Measurements from ENCODE around the gene DBT. TPM values are rescaled to one million over a fixed set of nuclear protein-coding genes. Genes with fewer than 3 reads are reported as not detected.

The DBT gene
- total RNA-seq, 1 donor from 2014 or later, result 18.0 TPM

DNA sequence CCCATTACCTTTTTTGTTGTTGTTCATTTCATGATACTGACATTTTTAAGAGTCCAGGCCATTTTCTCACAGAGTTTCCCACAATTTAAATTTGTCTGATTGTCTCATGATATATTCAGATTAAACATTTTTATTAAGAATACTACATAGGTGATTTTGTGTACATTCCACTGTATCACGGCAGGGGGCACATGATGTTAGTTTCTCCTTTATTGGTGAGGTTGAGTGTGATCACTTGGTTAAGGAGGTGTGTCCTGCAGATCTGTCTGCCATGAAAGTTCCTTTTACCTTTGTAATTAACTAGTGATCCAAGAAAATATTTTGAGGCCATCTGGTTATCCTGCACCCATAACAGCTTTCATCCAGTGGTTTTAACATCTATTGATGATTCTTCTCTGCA is 28.2 kb upstream of the DBT start:
- no peak for TF ChIP-seq CTCF (IDR thresholded peaks at IDR 0.05; ENCODE audit: unreplicated experiment)
- Mint-ChIP-seq H3K4me3 (no peak overlapping the region), H3K27me3 (ENCODE audit: low read depth) (no peaks in the 10 kb centered on the region), H3K27ac (no peak overlapping the region), H3K36me3 (peaks cover 49% of the 10 kb centered on the region), H3K9me3 (no peaks in the 10 kb centered on the region), H3K4me1 (no peaks in the 10 kb centered on the region)
- DNase-seq (ENCODE audit: low spot score in 2 of 2, unreplicated experiment in 2 of 2), result no peak

- Mint-ChIP-seq H3K9me3 (peaks cover 18% of the 10 kb centered on the region), H3K27ac (no peak overlapping the region), H3K36me3 (peaks cover 37% of the 10 kb centered on the region), H3K27me3 (ENCODE audit: low read depth) (no peaks in the 10 kb centered on the region), H3K4me1 (peaks cover 20% of the 10 kb centered on the region), H3K4me3 (no peak overlapping the region)
- no peak for TF ChIP-seq CTCF (IDR thresholded peaks at IDR 0.05; ENCODE audit: unreplicated experiment)
- no peak for DNase-seq (ENCODE audit: low spot score in 2 of 2, unreplicated experiment in 2 of 2)
Observed at GRCh38 chr1:100268202-100268601, 18.6 kb upstream of the DBT start.

- Mint-ChIP-seq H3K27ac (peak overlapping the region; percentile 98), H3K4me1 (peaks cover 20% of the 10 kb centered on the region)
Observed at GRCh38 chr1:100267284-100267683, 17.6 kb upstream of the DBT start.

GRCh38 chr1:100266741-100267140 is 17.1 kb upstream of the DBT start:
- peaks cover 20% of the 10 kb centered on the region for H3K4me1 Mint-ChIP-seq
- H3K9me3 Mint-ChIP-seq, result peaks cover 32% of the 10 kb centered on the region
- no peaks in the 10 kb centered on the region for H3K27me3 Mint-ChIP-seq (ENCODE audit: low read depth)
- DNase-seq (ENCODE audit: low spot score in 2 of 2, unreplicated experiment in 2 of 2), result no peak
- H3K36me3 Mint-ChIP-seq, result peaks cover 39% of the 10 kb centered on the region
- TF ChIP-seq CTCF (IDR thresholded peaks at IDR 0.05; ENCODE audit: unreplicated experiment), result no peak
- H3K27ac Mint-ChIP-seq, result peak overlapping the region; percentile 98
- peak overlapping the region; percentile 98 for H3K4me3 Mint-ChIP-seq

More at GRCh38 chr1:100267284-100267683, 17.6 kb upstream of the DBT start:
- TF ChIP-seq CTCF (IDR thresholded peaks at IDR 0.05; ENCODE audit: unreplicated experiment), result no peak
- peaks cover 27% of the 10 kb centered on the region for H3K9me3 Mint-ChIP-seq
- no peaks in the 10 kb centered on the region for H3K27me3 Mint-ChIP-seq (ENCODE audit: low read depth)
- DNase-seq (ENCODE audit: low spot score in 2 of 2, unreplicated experiment in 2 of 2), result no peak
- peak overlapping the region; percentile 98 for H3K4me3 Mint-ChIP-seq
- peaks cover 40% of the 10 kb centered on the region for H3K36me3 Mint-ChIP-seq

DNA sequence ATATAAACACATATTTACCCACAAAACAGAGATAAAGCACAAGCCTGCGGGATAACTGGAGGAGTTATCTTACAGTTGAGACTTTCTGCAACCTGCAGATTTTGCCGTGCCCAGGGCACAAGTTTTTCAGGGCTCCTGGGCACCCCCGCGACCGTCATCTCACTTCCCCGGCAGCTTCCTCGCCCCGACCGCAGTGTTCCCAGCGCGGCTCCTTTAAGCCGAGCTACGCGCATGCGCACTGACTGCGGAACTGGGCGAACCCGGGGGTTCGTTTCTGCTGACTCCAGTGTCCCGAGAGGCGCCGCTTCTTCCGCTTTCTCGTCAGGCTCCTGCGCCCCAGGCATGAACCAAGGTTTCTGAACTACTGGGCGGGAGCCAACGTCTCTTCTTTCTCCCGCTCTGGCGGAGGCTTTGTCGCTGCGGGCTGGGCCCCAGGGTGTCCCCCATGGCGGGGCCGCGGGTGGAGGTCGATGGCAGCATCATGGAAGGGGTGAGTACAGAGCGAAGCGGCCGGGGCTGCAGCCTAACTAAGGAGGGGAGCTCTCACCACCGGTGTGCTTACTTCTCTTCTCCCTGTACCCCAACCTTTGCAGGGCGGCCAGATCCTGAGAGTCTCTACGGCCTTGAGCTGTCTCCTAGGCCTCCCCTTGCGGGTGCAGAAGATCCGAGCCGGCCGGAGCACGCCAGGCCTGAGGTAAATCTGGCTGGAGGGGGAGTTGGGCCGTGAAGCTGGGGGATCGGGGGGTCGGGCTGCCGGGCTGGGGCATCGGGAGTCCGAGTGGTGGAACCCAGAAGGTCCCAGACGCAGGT is 16.5 kb upstream of the DBT start, which contains the start of gene RTCA:
Gene RTCA (plus strand): TSS at position 286 of the 810 bp plus-strand sequence. CDS start 160 bp downstream, at position 446.
- Mint-ChIP-seq H3K4me3 (peak within 1 kb of the TSS; percentile 98), H3K4me1 (peaks cover 20% of the 10 kb centered on the region), H3K36me3 (peaks cover 34% of the 10 kb centered on the region), H3K9me3 (peaks cover 38% of the 10 kb centered on the region), H3K27me3 (ENCODE audit: low read depth) (no peaks in the 10 kb centered on the region), H3K27ac (peak within 1 kb of the TSS; percentile 98)
- peak; percentile 91 to 95 for DNase-seq (ENCODE audit: low spot score in 2 of 2, unreplicated experiment in 2 of 2)
- no peak for TF ChIP-seq CTCF (IDR thresholded peaks at IDR 0.05; ENCODE audit: unreplicated experiment)

Measured in mesothelial cell of epicardium (in vitro differentiated cells).